PC-3 (cell line): ENCODE measurements around the gene SSU72.

ENCODE experiments used
- EZH2 ChIP-seq: fragments of 300-600 bp; sonication (generic); IDR thresholded peaks from one replicate; pipeline ENCODE4 v1.6.1; 2017; ENCODE audit warnings: antibody characterized with exemption, mild to moderate bottlenecking, low read length; ENCODE audit not compliant: unreplicated experiment
- EZH2phosphoT487 ChIP-seq: fragments of 300-600 bp; sonication (generic); IDR thresholded peaks from 2 replicates; pipeline ENCODE4 v1.6.1; 2018; ENCODE audit warnings: mild to moderate bottlenecking, antibody characterized with exemption, low read length, borderline replicate concordance
- TF ChIP-seq, protein P1 (sequence below): fragments of 300-600 bp; sonication (generic); conservative IDR thresholded peaks from 2 replicates; pipeline ENCODE4 v1.5.1; 2017; ENCODE audit warnings: antibody characterized with exemption, low read depth, mild to moderate bottlenecking, low read length

DNA sequence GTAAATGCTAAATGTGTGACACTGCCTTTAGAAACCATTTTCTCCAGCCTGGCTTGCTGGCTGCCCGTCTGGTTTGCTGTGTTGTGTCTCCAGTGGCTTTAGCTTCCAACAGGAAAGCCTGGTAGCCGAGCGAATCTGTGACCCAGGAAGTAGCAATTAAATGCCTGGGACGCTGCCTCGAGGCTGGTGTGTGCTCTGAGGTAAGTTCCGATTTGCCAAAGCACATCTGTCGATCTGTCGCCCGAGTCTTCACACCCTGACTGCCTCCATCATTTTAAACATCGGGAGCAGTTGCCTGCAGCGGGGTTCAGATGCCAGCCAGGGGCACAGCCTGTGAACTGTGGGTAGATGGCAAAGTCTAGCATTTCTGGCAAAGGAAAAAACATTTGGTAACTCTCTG is 42.9 kb upstream of the SSU72 start:
- TF ChIP-seq, protein P1, sequence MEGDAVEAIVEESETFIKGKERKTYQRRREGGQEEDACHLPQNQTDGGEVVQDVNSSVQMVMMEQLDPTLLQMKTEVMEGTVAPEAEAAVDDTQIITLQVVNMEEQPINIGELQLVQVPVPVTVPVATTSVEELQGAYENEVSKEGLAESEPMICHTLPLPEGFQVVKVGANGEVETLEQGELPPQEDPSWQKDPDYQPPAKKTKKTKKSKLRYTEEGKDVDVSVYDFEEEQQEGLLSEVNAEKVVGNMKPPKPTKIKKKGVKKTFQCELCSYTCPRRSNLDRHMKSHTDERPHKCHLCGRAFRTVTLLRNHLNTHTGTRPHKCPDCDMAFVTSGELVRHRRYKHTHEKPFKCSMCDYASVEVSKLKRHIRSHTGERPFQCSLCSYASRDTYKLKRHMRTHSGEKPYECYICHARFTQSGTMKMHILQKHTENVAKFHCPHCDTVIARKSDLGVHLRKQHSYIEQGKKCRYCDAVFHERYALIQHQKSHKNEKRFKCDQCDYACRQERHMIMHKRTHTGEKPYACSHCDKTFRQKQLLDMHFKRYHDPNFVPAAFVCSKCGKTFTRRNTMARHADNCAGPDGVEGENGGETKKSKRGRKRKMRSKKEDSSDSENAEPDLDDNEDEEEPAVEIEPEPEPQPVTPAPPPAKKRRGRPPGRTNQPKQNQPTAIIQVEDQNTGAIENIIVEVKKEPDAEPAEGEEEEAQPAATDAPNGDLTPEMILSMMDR = no peak
- TF ChIP-seq EZH2 = no peak
- no peak for TF ChIP-seq EZH2phosphoT487
